ENCODE data around the gene POMT1.

Gene POMT1

GRCh38 chr9:131499254-131499767 is 3.4 kb upstream of the POMT1 start:
- Histone ChIP-seq H3K27ac (ENCODE audit: low read length) (peak overlapping the region; percentile 98), H3K9me3 (replicated peaks; ENCODE audit: insufficient read depth, low read length) (no peaks in the 10 kb centered on the region), H3K4me1 (ENCODE audit: low read length) (peaks cover 44% of the 10 kb centered on the region), H3K9ac (ENCODE audit: low read length) (peak overlapping the region; percentile 61), H2AFZ (ENCODE audit: low read length) (no peak overlapping the region), H3K4me3 (ENCODE audit: low read length) (peak overlapping the region; percentile 19; the same call in 1 of the 2 replicates), H3K36me3 (replicated peaks; ENCODE audit: insufficient read depth, low read length) (peaks cover 6% of the 10 kb centered on the region; the same call in 1 of the 2 replicates), H3K27me3 (replicated peaks; ENCODE audit: insufficient read depth, low read length) (no peaks in the 10 kb centered on the region), H3F3A (ENCODE audit: insufficient read depth, low read length) (peaks cover 49% of the 10 kb centered on the region), H3K4me2 (ENCODE audit: low read depth, low read length) (peak overlapping the region; percentile 55), H3K9me2 (replicated peaks; ENCODE audit: insufficient read depth, low read length) (no peaks in the 10 kb centered on the region), H4K20me1 (ENCODE audit: insufficient read depth, low read length) (no peaks in the 10 kb centered on the region), H3K79me2 (ENCODE audit: low read length) (peaks cover 59% of the 10 kb centered on the region)
- DNase-seq = no peak
- TF ChIP-seq EZH2phosphoT487 (IDR thresholded peaks at IDR 0.05; ENCODE audit: low read length) = no peak
- TF ChIP-seq, protein P1, sequence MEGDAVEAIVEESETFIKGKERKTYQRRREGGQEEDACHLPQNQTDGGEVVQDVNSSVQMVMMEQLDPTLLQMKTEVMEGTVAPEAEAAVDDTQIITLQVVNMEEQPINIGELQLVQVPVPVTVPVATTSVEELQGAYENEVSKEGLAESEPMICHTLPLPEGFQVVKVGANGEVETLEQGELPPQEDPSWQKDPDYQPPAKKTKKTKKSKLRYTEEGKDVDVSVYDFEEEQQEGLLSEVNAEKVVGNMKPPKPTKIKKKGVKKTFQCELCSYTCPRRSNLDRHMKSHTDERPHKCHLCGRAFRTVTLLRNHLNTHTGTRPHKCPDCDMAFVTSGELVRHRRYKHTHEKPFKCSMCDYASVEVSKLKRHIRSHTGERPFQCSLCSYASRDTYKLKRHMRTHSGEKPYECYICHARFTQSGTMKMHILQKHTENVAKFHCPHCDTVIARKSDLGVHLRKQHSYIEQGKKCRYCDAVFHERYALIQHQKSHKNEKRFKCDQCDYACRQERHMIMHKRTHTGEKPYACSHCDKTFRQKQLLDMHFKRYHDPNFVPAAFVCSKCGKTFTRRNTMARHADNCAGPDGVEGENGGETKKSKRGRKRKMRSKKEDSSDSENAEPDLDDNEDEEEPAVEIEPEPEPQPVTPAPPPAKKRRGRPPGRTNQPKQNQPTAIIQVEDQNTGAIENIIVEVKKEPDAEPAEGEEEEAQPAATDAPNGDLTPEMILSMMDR (IDR thresholded peaks at IDR 0.05; ENCODE audit: low read length) = no peak
- no peak for TF ChIP-seq EZH2 (optimal IDR thresholded peaks at IDR 0.05; ENCODE audit: low read depth, low read length)

DNA sequence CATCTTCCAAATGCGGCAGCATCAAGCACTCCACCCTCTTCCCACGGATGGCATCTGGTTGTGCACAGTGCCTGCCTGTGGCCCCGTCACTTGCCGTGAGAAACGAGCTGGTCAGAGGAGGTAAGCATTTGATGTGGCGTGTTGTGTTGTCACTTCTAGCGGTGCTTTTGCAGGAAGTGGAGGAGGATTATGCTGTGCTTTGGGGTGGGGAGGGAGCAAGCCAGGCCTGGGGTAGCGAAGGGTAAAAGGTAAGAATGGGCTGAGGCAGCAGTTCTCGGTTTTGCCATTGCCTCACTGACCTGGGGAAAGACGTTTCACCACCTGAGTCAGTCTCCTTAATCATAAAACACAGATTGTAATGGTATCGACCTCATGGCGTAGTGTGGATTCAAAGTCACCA is 2.3 kb upstream of the POMT1 start:
- Histone ChIP-seq H3K9ac (ENCODE audit: low read length) (peak overlapping the region; percentile 70), H3K4me3 (ENCODE audit: low read length) (peak overlapping the region; percentile 14; the same call in 1 of the 2 replicates), H3K27me3 (replicated peaks; ENCODE audit: insufficient read depth, low read length) (no peaks in the 10 kb centered on the region), H3K36me3 (replicated peaks; ENCODE audit: insufficient read depth, low read length) (peaks cover 6% of the 10 kb centered on the region; the same call in 1 of the 2 replicates), H3K9me3 (replicated peaks; ENCODE audit: insufficient read depth, low read length) (no peaks in the 10 kb centered on the region), H3K79me2 (ENCODE audit: low read length) (peaks cover 57% of the 10 kb centered on the region), H2AFZ (ENCODE audit: low read length) (no peak overlapping the region), H3F3A (ENCODE audit: insufficient read depth, low read length) (peaks cover 49% of the 10 kb centered on the region), H3K4me2 (ENCODE audit: low read depth, low read length) (peak overlapping the region; percentile 95), H4K20me1 (ENCODE audit: insufficient read depth, low read length) (no peaks in the 10 kb centered on the region), H3K4me1 (ENCODE audit: low read length) (peaks cover 44% of the 10 kb centered on the region), H3K27ac (ENCODE audit: low read length) (peak overlapping the region; percentile 98), H3K9me2 (replicated peaks; ENCODE audit: insufficient read depth, low read length) (no peaks in the 10 kb centered on the region)
- DNase-seq = peak; percentile 93
- TF ChIP-seq EZH2phosphoT487 (IDR thresholded peaks at IDR 0.05; ENCODE audit: low read length) = no peak
- TF ChIP-seq EZH2 (optimal IDR thresholded peaks at IDR 0.05; ENCODE audit: low read depth, low read length) = no peak
- TF ChIP-seq, protein P1 (IDR thresholded peaks at IDR 0.05; ENCODE audit: low read length) = no peak

GRCh38 chr9:131500939-131501541 is 1.7 kb upstream of the POMT1 start:
- Histone ChIP-seq H3K79me2 (ENCODE audit: low read length) (peaks cover 55% of the 10 kb centered on the region), H4K20me1 (ENCODE audit: insufficient read depth, low read length) (no peaks in the 10 kb centered on the region), H3K4me3 (ENCODE audit: low read length) (peak overlapping the region; percentile 14; the same call in 1 of the 2 replicates), H3K9me2 (replicated peaks; ENCODE audit: insufficient read depth, low read length) (no peaks in the 10 kb centered on the region), H3K27me3 (replicated peaks; ENCODE audit: insufficient read depth, low read length) (no peaks in the 10 kb centered on the region), H3F3A (ENCODE audit: insufficient read depth, low read length) (peaks cover 49% of the 10 kb centered on the region), H3K27ac (ENCODE audit: low read length) (peak overlapping the region; percentile 98), H3K4me1 (ENCODE audit: low read length) (peaks cover 44% of the 10 kb centered on the region), H2AFZ (ENCODE audit: low read length) (no peak overlapping the region), H3K9ac (ENCODE audit: low read length) (peak overlapping the region; percentile 70), H3K4me2 (ENCODE audit: low read depth, low read length) (peak overlapping the region; percentile 95), H3K36me3 (replicated peaks; ENCODE audit: insufficient read depth, low read length) (peaks cover under 1% of the 10 kb centered on the region; the same call in 1 of the 2 replicates), H3K9me3 (replicated peaks; ENCODE audit: insufficient read depth, low read length) (no peaks in the 10 kb centered on the region)
- DNase-seq = peak; percentile 81
- TF ChIP-seq EZH2 (optimal IDR thresholded peaks at IDR 0.05; ENCODE audit: low read depth, low read length) = no peak
- no peak for TF ChIP-seq EZH2phosphoT487 (IDR thresholded peaks at IDR 0.05; ENCODE audit: low read length)
- TF ChIP-seq, protein P1 (IDR thresholded peaks at IDR 0.05; ENCODE audit: low read length) = no peak
